SH-SY5Y (cell line): ENCODE data around the gene PKN1.

Source experiments
- GATA2 ChIP-seq: IDR thresholded peaks from 2 replicates; pipeline ENCODE4 v1.6.1; 2011; ENCODE audit warnings: mild to moderate bottlenecking, low read depth, low read length
- GATA3 ChIP-seq: IDR thresholded peaks from 2 replicates; pipeline ENCODE4 v1.6.1; 2011; ENCODE audit warnings: low read depth, mild to moderate bottlenecking, low read length, moderate library complexity

- TF ChIP-seq GATA3, result no peak
- no peak for TF ChIP-seq GATA2
These were observed 13.4 kb downstream of the PKN1 start for GRCh38 chr19:14446336-14447036.
